ENCODE data around the gene MGST2. TPM values are rescaled to one million over a fixed set of nuclear protein-coding genes. Genes with fewer than 3 reads are reported as not detected.

Gene MGST2
- total RNA-seq, 6 experiments from 2014 or later, result 5.0 to 11.4 (median 5.7) TPM

DNA sequence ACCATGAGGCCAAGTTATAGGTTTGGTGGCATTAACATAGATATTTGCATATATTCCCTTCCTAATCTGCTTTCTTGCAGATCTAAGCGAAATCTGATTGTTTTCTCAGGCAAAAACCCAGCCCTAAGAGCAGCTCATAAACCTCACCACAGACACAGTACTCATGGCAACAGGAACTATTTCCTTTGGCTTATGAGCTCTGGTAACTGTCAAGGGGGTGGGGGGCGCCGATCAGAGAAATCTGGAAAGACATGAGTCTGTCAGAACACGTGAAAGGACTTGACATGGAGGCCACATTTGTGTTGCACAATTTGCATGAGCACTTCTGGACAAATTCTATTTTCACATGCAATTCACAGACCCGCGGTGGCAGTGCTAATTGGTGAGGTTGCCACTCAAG, 83.7 kb downstream of the MGST2 start:
- no peaks in the 10 kb centered on the region for H3K9me3 Mint-ChIP-seq
- no peaks in the 10 kb centered on the region for H3K4me1 Mint-ChIP-seq (ENCODE audit: low read depth)
- no peak overlapping the region for H3K27ac Mint-ChIP-seq
- TF ChIP-seq, protein P1, sequence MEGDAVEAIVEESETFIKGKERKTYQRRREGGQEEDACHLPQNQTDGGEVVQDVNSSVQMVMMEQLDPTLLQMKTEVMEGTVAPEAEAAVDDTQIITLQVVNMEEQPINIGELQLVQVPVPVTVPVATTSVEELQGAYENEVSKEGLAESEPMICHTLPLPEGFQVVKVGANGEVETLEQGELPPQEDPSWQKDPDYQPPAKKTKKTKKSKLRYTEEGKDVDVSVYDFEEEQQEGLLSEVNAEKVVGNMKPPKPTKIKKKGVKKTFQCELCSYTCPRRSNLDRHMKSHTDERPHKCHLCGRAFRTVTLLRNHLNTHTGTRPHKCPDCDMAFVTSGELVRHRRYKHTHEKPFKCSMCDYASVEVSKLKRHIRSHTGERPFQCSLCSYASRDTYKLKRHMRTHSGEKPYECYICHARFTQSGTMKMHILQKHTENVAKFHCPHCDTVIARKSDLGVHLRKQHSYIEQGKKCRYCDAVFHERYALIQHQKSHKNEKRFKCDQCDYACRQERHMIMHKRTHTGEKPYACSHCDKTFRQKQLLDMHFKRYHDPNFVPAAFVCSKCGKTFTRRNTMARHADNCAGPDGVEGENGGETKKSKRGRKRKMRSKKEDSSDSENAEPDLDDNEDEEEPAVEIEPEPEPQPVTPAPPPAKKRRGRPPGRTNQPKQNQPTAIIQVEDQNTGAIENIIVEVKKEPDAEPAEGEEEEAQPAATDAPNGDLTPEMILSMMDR (IDR thresholded peaks at IDR 0.05), result no peak
- DNase-seq, result no peak
- H3K27me3 Mint-ChIP-seq (ENCODE audit: insufficient read depth), result peaks cover 8% of the 10 kb centered on the region
- H3K36me3 Mint-ChIP-seq (ENCODE audit: low read depth), result no peaks in the 10 kb centered on the region
- H3K4me3 Mint-ChIP-seq, result no peak overlapping the region

- Mint-ChIP-seq H3K9me3 (no peaks in the 10 kb centered on the region), H3K4me3 (no peak overlapping the region), H3K36me3 (ENCODE audit: low read depth) (no peaks in the 10 kb centered on the region), H3K4me1 (ENCODE audit: low read depth) (no peaks in the 10 kb centered on the region), H3K27ac (no peak overlapping the region), H3K27me3 (ENCODE audit: insufficient read depth) (peaks cover 5% of the 10 kb centered on the region)
- TF ChIP-seq, protein P1 (IDR thresholded peaks at IDR 0.05), result no peak
- DNase-seq, result no peak
These were observed 84.3 kb downstream of the MGST2 start for GRCh38 chr4:139749835-139750498.

- Mint-ChIP-seq H3K27me3 (ENCODE audit: insufficient read depth) (peaks cover 12% of the 10 kb centered on the region; the same call in 1 of the 2 replicates), H3K4me1 (ENCODE audit: low read depth) (no peaks in the 10 kb centered on the region), H3K4me3 (no peak overlapping the region), H3K27ac (no peak overlapping the region), H3K36me3 (ENCODE audit: low read depth) (no peaks in the 10 kb centered on the region), H3K9me3 (no peaks in the 10 kb centered on the region)
- no peak for DNase-seq
- TF ChIP-seq, protein P1 (IDR thresholded peaks at IDR 0.05), result no peak
These were observed 88.1 kb downstream of the MGST2 start for GRCh38 chr4:139753686-139754085.

Other genes with a start within 250 kb of the MGST2 start
- gene RAB33B, start 211.7 kb upstream of the MGST2 start, total RNA-seq (2021; fragmentation: NEBNext Ultra II Directional; extraction: Animal tissue kit (Norgen Biotek cat#: 25700)), result 1 to 10 TPM; 3.7 to 5.6 (median 4.8) TPM
- gene SETD7, start 109.6 kb upstream of the MGST2 start, total RNA-seq (2021; fragmentation: NEBNext Ultra II Directional; extraction: Animal tissue kit (Norgen Biotek cat#: 25700)), result 10 to 100 TPM; 61.5 to 86.6 (median 67.9) TPM